SK-N-SH treated with all-trans-retinoic acid at 6 μM for 48 hours (cell line): ENCODE data around the gene HS6ST2.

Experiments used
- RARB ChIP-seq: fragments of 250-450 bp; sonication (Bioruptor Pico); IDR thresholded peaks from 2 replicates; pipeline ENCODE4 v1.8.0; 2021; ENCODE audit warnings: mild to moderate bottlenecking, moderate library complexity
- ZFP3 ChIP-seq: fragments of 250-450 bp; sonication (Bioruptor Pico); IDR thresholded peaks from 2 replicates; pipeline ENCODE4 v1.5.0; 2020; ENCODE audit warnings: mild to moderate bottlenecking, moderate library complexity
- ZFP30 ChIP-seq: fragments of 450-650 bp; formaldehyde crosslinking; IDR thresholded peaks from 2 replicates; pipeline ENCODE4 v1.5.0; 2022; ENCODE audit warnings: mild to moderate bottlenecking, moderate library complexity

DNA sequence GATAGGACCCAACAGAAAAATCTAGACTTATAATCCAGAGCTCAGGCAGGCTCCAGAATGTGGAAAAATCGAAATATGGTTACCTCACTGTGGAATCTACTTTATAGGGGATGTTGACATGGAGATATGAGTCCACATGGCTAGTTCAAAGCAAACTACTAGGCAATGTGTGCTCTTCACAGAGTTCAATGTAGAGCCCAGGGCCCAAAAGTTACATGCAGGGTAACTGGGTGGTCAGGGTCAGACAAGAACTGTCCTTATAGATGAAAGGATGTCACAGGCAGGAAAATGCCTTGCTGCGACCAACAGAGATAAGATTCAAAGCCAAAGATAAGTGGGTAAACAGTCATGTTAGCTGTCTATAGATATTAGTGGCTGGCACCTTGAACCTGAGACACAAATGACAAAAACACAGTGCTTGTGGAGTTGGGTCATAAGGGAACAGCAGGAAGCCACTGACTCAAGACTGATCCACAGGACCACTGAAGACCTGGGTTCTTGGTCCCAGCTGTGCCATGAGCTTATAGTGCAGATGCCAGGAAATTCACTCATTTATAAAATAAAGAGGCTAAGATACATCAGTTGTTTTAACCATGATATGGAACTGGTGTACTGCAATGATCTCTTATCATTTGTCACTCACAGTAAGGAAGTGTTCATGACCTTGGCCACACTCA, 367.9 kb downstream of the HS6ST2 start:
- TF ChIP-seq ZFP30 (CRISPR knock-in tag) (no peak), RARB (CRISPR knock-in tag) (no peak), ZFP3 (CRISPR knock-in tag) (no peak)
